GM12878 (cell line): ENCODE results near the gene NCKAP5. TPM values are rescaled to one million over a fixed set of nuclear protein-coding genes. Genes with fewer than 3 reads are reported as not detected.

Source experiments
- ATAC-seq: fragments of 200-7000 bp; cut with Tn5 transposase; 3 replicates; pipeline ENCODE4 v1.9.1; 2020; ENCODE audit warnings: mild to moderate bottlenecking, moderate library complexity
- BruUV-seq: library from RNA; stranded (reverse); fragments of 400-500 nt; replicated peaks from 2 replicates; lab custom pipeline; 2021; lab: Mats Ljungman, UMichigan
- CTCF ChIA-PET: fragments of 300-600 bp; sonication (Branson Sonifier 250); formaldehyde crosslinking; extraction: SDS; loops from one replicate; lab custom pipeline; 2021; ENCODE audit warnings: inconsistent platforms; lab: Yijun Ruan, JAX
- POLR2A ChIA-PET: fragments of 350-600 bp; formaldehyde crosslinking; extraction: SDS; loops from one replicate; lab custom pipeline; 2021; ENCODE audit warnings: inconsistent platforms; lab: Charles Lee
- RAD21 ChIA-PET: fragments of 300-600 bp; sonication (Branson Sonifier 250); formaldehyde crosslinking; loops from one replicate; lab custom pipeline; 2023; ENCODE audit warnings: antibody characterized with exemption; ENCODE audit not compliant: unreplicated experiment; lab: Charles Lee
- SMC1A ChIA-PET: fragments of 300-600 bp; sonication (Branson Sonifier 250); formaldehyde crosslinking; loops from one replicate; lab custom pipeline; 2023; ENCODE audit not compliant: unreplicated experiment, uncharacterized antibody; lab: Charles Lee
- DNase-seq: peaks from one replicate; pipeline ENCODE4 v3.0.0-alpha.2; 2011; ENCODE audit warnings: low read depth, low spot score
- FAIRE-seq: peaks from 3 replicates; lab custom pipeline; 2011; peaks lifted over from hg19 to GRCh38; lab: Jason Lieb, UNC
- H2AFZ ChIP-seq: 2 replicates; pipeline ENCODE4 v1.6.0; 2011; ENCODE audit warnings: low read depth, low read length, control low read depth; ENCODE audit not compliant: control insufficient read depth
- H3K27ac ChIP-seq: 2 replicates; pipeline ENCODE4 v1.5.1; 2011; ENCODE audit warnings: control low read depth; ENCODE audit not compliant: control insufficient read depth, insufficient read depth
- H3K27me3 ChIP-seq, 2 experiments: replicated peaks in 1 of 2; 2 replicates each; pipeline versions ENCODE4 v1.6.0 to v1.6.1; 2011; ENCODE audit warnings: low read length in 1 of 2; ENCODE audit not compliant: control insufficient read depth in 2 of 2, insufficient read depth in 2 of 2
- H3K36me3 ChIP-seq, 2 experiments: 2 replicates each; pipeline ENCODE4 v1.5.1; 2011; ENCODE audit warnings: low read length in 1 of 2; ENCODE audit not compliant: control insufficient read depth in 2 of 2, insufficient read depth in 2 of 2
- H3K4me1 ChIP-seq: 2 replicates; pipeline ENCODE4 v1.6.1; 2011; ENCODE audit warnings: mild to moderate bottlenecking, low read length, moderate library complexity, mixed read lengths; ENCODE audit not compliant: control insufficient read depth, insufficient read depth
- H3K4me2 ChIP-seq: 2 replicates; pipeline ENCODE4 v1.6.0; 2011; ENCODE audit warnings: control low read depth; ENCODE audit not compliant: control insufficient read depth, insufficient read depth
- H3K4me3 ChIP-seq: fragments of 200-600 bp; sonication (generic); 2 replicates; pipeline ENCODE4 v1.5.1; 2016
- H3K79me2 ChIP-seq: 2 replicates; pipeline ENCODE4 v1.6.0; 2011; ENCODE audit warnings: low read length; ENCODE audit not compliant: control insufficient read depth, insufficient read depth
- H3K9ac ChIP-seq: 2 replicates; pipeline ENCODE4 v1.8.0; 2011; ENCODE audit warnings: low read length, control low read depth, mixed read lengths; ENCODE audit not compliant: control insufficient read depth, insufficient read depth
- H3K9me3 ChIP-seq: replicated peaks from 3 replicates; pipeline ENCODE4 v1.5.1; 2011; ENCODE audit warnings: mild to moderate bottlenecking, low read length; ENCODE audit not compliant: control insufficient read depth, insufficient read depth
- H4K20me1 ChIP-seq: 2 replicates; pipeline ENCODE4 v1.6.0; 2011; ENCODE audit not compliant: control insufficient read depth, insufficient read depth
- BCL11A ChIP-seq: IDR thresholded peaks from 2 replicates; pipeline ENCODE4 v1.6.1; 2011; ENCODE audit warnings: low read depth, low read length
- CBFB ChIP-seq: IDR thresholded peaks from 2 replicates; pipeline ENCODE4 v1.6.1; 2016; ENCODE audit warnings: antibody characterized with exemption, low read depth
- CEBPZ ChIP-seq: fragments of 150-350 bp; IDR thresholded peaks from 2 replicates; pipeline ENCODE4 v1.6.1; 2016; ENCODE audit warnings: low read depth, low read length
- CHD1 ChIP-seq: IDR thresholded peaks from 2 replicates; pipeline ENCODE4 v1.6.1; 2012; ENCODE audit warnings: low read depth, low read length, improper control_type of control experiment
- CREB1 ChIP-seq: IDR thresholded peaks from 2 replicates; pipeline ENCODE4 v1.6.1; 2012; ENCODE audit warnings: low read depth, mild to moderate bottlenecking, inconsistent platforms
- CTCF ChIP-seq, 3 experiments: IDR thresholded peaks in 2 of 3; conservative IDR thresholded peaks in 1 of 3; 2 replicates each; pipeline ENCODE4 v1.5.1; 2011; ENCODE audit warnings: low read depth in 3 of 3, low read length in 3 of 3, mild to moderate bottlenecking in 3 of 3, control low read depth in 2 of 3, moderate library complexity in 2 of 3, inconsistent platforms in 1 of 3, mixed read lengths in 1 of 3; ENCODE audit not compliant: control insufficient read depth in 2 of 3, insufficient read depth in 1 of 3; ENCODE audit errors: extremely low read depth in 1 of 3
- EGR1 ChIP-seq, 2 experiments: IDR thresholded peaks; 1 replicate in 1 of 2; 2 replicates in 1 of 2; pipeline ENCODE4 v1.6.1; 2011 to 2012; ENCODE audit warnings: low read depth in 2 of 2, low read length in 2 of 2, borderline replicate concordance in 1 of 2, mild to moderate bottlenecking in 1 of 2, moderate library complexity in 1 of 2
- FOS ChIP-seq: IDR thresholded peaks from 3 replicates; pipeline ENCODE4 v1.6.1; 2011; ENCODE audit warnings: borderline replicate concordance; ENCODE audit not compliant: insufficient read length; ENCODE audit errors: extremely low read depth
- GABPA ChIP-seq: IDR thresholded peaks from 2 replicates; pipeline ENCODE4 v1.6.1; 2014; ENCODE audit warnings: antibody characterized with exemption, low read depth, mild to moderate bottlenecking, inconsistent platforms
- HDAC6 ChIP-seq: fragments of 200-600 bp; sonication (generic); IDR thresholded peaks from one replicate; pipeline ENCODE4 v1.8.0; 2017; ENCODE audit warnings: antibody characterized with exemption; ENCODE audit not compliant: unreplicated experiment
- JUND ChIP-seq: IDR thresholded peaks from 2 replicates; pipeline ENCODE4 v1.6.1; 2012; ENCODE audit warnings: low read depth, mild to moderate bottlenecking, low read length, improper control_type of control experiment, moderate library complexity
- KDM1A ChIP-seq: fragments of 200-600 bp; sonication (generic); IDR thresholded peaks from 2 replicates; pipeline ENCODE4 v1.6.1; 2016; ENCODE audit warnings: borderline replicate concordance
- MXI1 ChIP-seq: fragments of 150-350 bp; IDR thresholded peaks from 2 replicates; pipeline ENCODE4 v1.6.1; 2011; ENCODE audit warnings: low read depth, mild to moderate bottlenecking, inconsistent platforms, low read length, improper control_type of control experiment
- NFYA ChIP-seq: IDR thresholded peaks from 2 replicates; pipeline ENCODE4 v1.6.1; 2011; ENCODE audit warnings: low read depth, mild to moderate bottlenecking, low read length, improper control_type of control experiment, borderline replicate concordance
- NFYB ChIP-seq: IDR thresholded peaks from 2 replicates; pipeline ENCODE4 v1.6.1; 2011; ENCODE audit warnings: low read depth, mild to moderate bottlenecking, low read length, improper control_type of control experiment, moderate library complexity; ENCODE audit not compliant: insufficient read depth
- POLR2AphosphoS5 ChIP-seq: IDR thresholded peaks from 2 replicates; pipeline ENCODE4 v1.6.1; 2011; ENCODE audit warnings: mild to moderate bottlenecking, low read length, inconsistent platforms
- STAT1 ChIP-seq: fragments of 450-650 bp; conservative IDR thresholded peaks from 2 replicates; pipeline ENCODE4 v1.6.1; 2014; ENCODE audit warnings: antibody characterized with exemption, mild to moderate bottlenecking
- ZNF217 ChIP-seq: fragments of 450-650 bp; IDR thresholded peaks from 2 replicates; pipeline ENCODE4 v1.6.1; 2017; ENCODE audit warnings: antibody characterized with exemption, mild to moderate bottlenecking
- WGBS: methylation state at CpG from one replicate; pipeline ENCODE4 v1.1.6; 2016; ENCODE audit warnings: low lambda C conversion rate; ENCODE audit not compliant: insufficient replicate concordance, insufficient coverage; ENCODE audit errors: missing lambda C conversion rate; 5-methylcytosine and 5-hydroxymethylcytosine counted together
- in situ Hi-C: fragments of 300-500 bp; cut with MboI; formaldehyde crosslinking; loops from 9 replicates; pipeline ENCODE4 v1.14.3; 2018; ENCODE audit warnings: mixed read lengths
- intact Hi-C: fragments of 100-400 bp; cut with micrococcal nuclease; formaldehyde crosslinking; loops from one replicate; pipeline ENCODE4 v1.14.2; 2022; ENCODE audit not compliant: unreplicated experiment
- polyA plus RNA-seq, 11 experiments: library from polyadenylated mRNA; depleted of rRNA in 4 of 11; unstranded in 6 of 11; stranded (reverse) in 5 of 11; fragments of >200 nt; fragmentation: Nextera tagmentation in 4 of 11; fragmentation: Illumina TruSeq in 1 of 11; extraction: Ambion mirVana in 4 of 11; extraction: Trizol in 1 of 11; gene quantifications; 1 replicate in 1 of 11; 2 replicates in 10 of 11; pipeline versions ENCODE4 v1.2.1 to v1.2.3, GENCODE V29; 2011 to 2016; ENCODE audit warnings: inconsistent platforms in 2 of 11, missing spikeins in 2 of 11, low read depth in 1 of 11
- total RNA-seq, 4 experiments: library from RNA; depleted of rRNA in 3 of 4; stranded (reverse); fragments of >200 nt in 3 of 4; fragmentation: Illumina TruSeq in 1 of 4; extraction: Trizol in 1 of 4; gene quantifications; 2 replicates each; pipeline versions ENCODE4 v1.2.1 to v1.2.3, GENCODE V29; 2013 to 2021

NCKAP5 gene
- total and polyA plus RNA-seq, 10 of the 15 experiments (the other 5 are each of a cell fraction or from before 2014, with no cell fraction given) = 0.06 to 0.44 (median 0.16) TPM

GRCh38 chr2:133503927-133504326 lies 64.3 kb downstream of the NCKAP5 start (continued):
- no peak for TF ChIP-seq KDM1A
- TF ChIP-seq NFYA = no peak
- no peak for TF ChIP-seq CREB1
- TF ChIP-seq CHD1 = no peak
- no peak for TF ChIP-seq CEBPZ
- no peak for TF ChIP-seq ZNF217
- TF ChIP-seq BCL11A = no peak
- TF ChIP-seq, all 136 proteins: peak for 0

- FAIRE-seq (no peak), DNase-seq (peak; percentile 44), ATAC-seq (peak; percentile 76)
- Histone ChIP-seq H3K9ac (no peak overlapping the region), H3K4me1 (no peaks in the 10 kb centered on the region), H3K27ac (no peak overlapping the region), H3K4me2 (no peak overlapping the region), H2AFZ (no peak overlapping the region), H3K4me3 (no peak overlapping the region), H3K9me3 (no peaks in the 10 kb centered on the region), H3K79me2 (no peaks in the 10 kb centered on the region), H3K27me3 (no peaks in the 10 kb centered on the region), H3K36me3 (no peaks in the 10 kb centered on the region), H4K20me1 (no peaks in the 10 kb centered on the region)
- RAD21 ChIA-PET = interaction anchor here (0.7 to 3.4 kb wide), 6 partner anchors 11 to 240 kb away, joined by 3 to 28 read pairs (median 12); no protein-coding TSS in a partner anchor
- intact Hi-C loops = no loop called here
- no TSS peak for BruUV-seq
- CTCF ChIA-PET = interaction anchor here (1.0 to 4.2 kb wide), 7 partner anchors 9 to 85 kb away, joined by 3 to 26 read pairs (median 3); no protein-coding TSS in a partner anchor
- SMC1A ChIA-PET = interaction anchor here (0.8 to 6.6 kb wide), 13 partner anchors 10 to 139 kb away, joined by 3 to 81 read pairs (median 3); no protein-coding TSS in a partner anchor
- POLR2A ChIA-PET = interaction anchor here (0.7 to 2.1 kb wide), 4 partner anchors 10 to 82 kb away, joined by 3 to 18 read pairs (median 6); no protein-coding TSS in a partner anchor
- in situ Hi-C loops = no loop called here
- 71% methylated on average over 1 of the region's 1 CpG for WGBS
- no peak for TF ChIP-seq STAT1
- TF ChIP-seq FOS = no peak
- no peak for TF ChIP-seq CBFB
- no peak for TF ChIP-seq EGR1 (IDR thresholded peaks at IDR 0.05; ENCODE audit: borderline replicate concordance in 1 of 2, low read depth in 2 of 2, low read length in 2 of 2)
- TF ChIP-seq HDAC6 = no peak
- TF ChIP-seq MXI1 = 0 out of 2 replicates have a peak, but pooled peaks have one; percentile 26
- no peak for TF ChIP-seq KDM1A
- no peak for TF ChIP-seq GABPA
- no peak for TF ChIP-seq POLR2AphosphoS5
- TF ChIP-seq NFYB = no peak
- TF ChIP-seq CTCF (IDR thresholded peaks at IDR 0.05 in 2 of 3, conservative IDR thresholded peaks at IDR 0.05 in 1 of 3; ENCODE audit: control insufficient read depth in 2 of 3, extremely low read depth in 1 of 3, insufficient read depth in 1 of 3, low read depth in 3 of 3, low read length in 3 of 3) = no peak
- TF ChIP-seq JUND = no peak
Observed at GRCh38 chr2:133503323-133503722, 64.9 kb downstream of the NCKAP5 start.
